K562 (cell line): ENCODE data around the gene GIGYF1. TPM values are rescaled to one million over a fixed set of nuclear protein-coding genes. Genes with fewer than 3 reads are reported as not detected.

Experiments used
- CEBPG ChIP-seq, 3 experiments: fragments of 200-800 bp in 1 of 3; sonication (Bioruptor generic) in 1 of 3; sonication (generic) in 1 of 3; formaldehyde crosslinking in 1 of 3; IDR thresholded peaks in 2 of 3; conservative IDR thresholded peaks in 1 of 3; 2 replicates each; pipeline versions ENCODE4 v1.6.1 to v1.8.0; 2016 to 2022; ENCODE audit warnings: missing compliant biosample characterization in 2 of 3, missing genetic modification characterization in 2 of 3, mild to moderate bottlenecking in 1 of 3, missing genetic modification reagents in 1 of 3
- DPF2 ChIP-seq: fragments of 450-650 bp; IDR thresholded peaks from 2 replicates; pipeline ENCODE4 v1.6.1; 2016
- HNRNPLL ChIP-seq: fragments of 200-400 bp; formaldehyde crosslinking; IDR thresholded peaks from 2 replicates; pipeline ENCODE4 v1.6.1; 2017; ENCODE audit warnings: low read length, low read depth, mild to moderate bottlenecking; ENCODE audit not compliant: poor library complexity, severe bottlenecking
- KDM5B ChIP-seq: fragments of 200-600 bp; sonication (generic); IDR thresholded peaks from 2 replicates; pipeline ENCODE4 v1.6.1; 2012; ENCODE audit warnings: low read depth, mild to moderate bottlenecking, moderate library complexity, low read length, control low read depth, inconsistent platforms; ENCODE audit not compliant: insufficient replicate concordance
- MYBL2 ChIP-seq, 2 experiments: fragments of 450-650 bp in 1 of 2; sonication (generic) in 1 of 2; formaldehyde crosslinking in 1 of 2; IDR thresholded peaks; 2 replicates each; pipeline versions ENCODE4 v1.6.1 to v1.8.1; 2017 to 2022; ENCODE audit warnings: borderline replicate concordance in 1 of 2, inconsistent platforms in 1 of 2, low read depth in 1 of 2, mild to moderate bottlenecking in 1 of 2, missing genetic modification reagents in 1 of 2, moderate library complexity in 1 of 2
- MYC ChIP-seq, 2 experiments: fragments of 250-450 bp in 1 of 2; sonication (Bioruptor Pico) in 1 of 2; IDR thresholded peaks; 2 replicates each; pipeline versions ENCODE4 v1.5.1 to v1.6.1; 2012 to 2021; ENCODE audit warnings: low read depth in 2 of 2, borderline replicate concordance in 1 of 2, improper control_type of control experiment in 1 of 2, low read length in 1 of 2, mild to moderate bottlenecking in 1 of 2, moderate library complexity in 1 of 2
- POLR3G ChIP-seq: IDR thresholded peaks from 2 replicates; pipeline ENCODE4 v1.6.1; 2011; ENCODE audit not compliant: insufficient read length, insufficient replicate concordance; ENCODE audit errors: extremely low read depth
- RNF2 ChIP-seq: sonication (generic); IDR thresholded peaks from 2 replicates; pipeline ENCODE4 v1.6.1; 2016
- TAF1 ChIP-seq: IDR thresholded peaks from 2 replicates; pipeline ENCODE4 v1.6.1; 2011; ENCODE audit warnings: mild to moderate bottlenecking, low read length, moderate library complexity; ENCODE audit not compliant: insufficient read depth, control insufficient read depth, severe bottlenecking; ENCODE audit errors: extremely low read depth
- TCF7 ChIP-seq: sonication (generic); IDR thresholded peaks from 2 replicates; pipeline ENCODE4 v1.6.1; 2016; ENCODE audit warnings: antibody characterized with exemption, borderline replicate concordance
- TOE1 ChIP-seq, 2 experiments: fragments of 450-650 bp in 1 of 2; sonication (generic) in 1 of 2; formaldehyde crosslinking in 1 of 2; IDR thresholded peaks; 2 replicates each; pipeline versions ENCODE4 v1.7.1 to v1.8.0; 2016 to 2022; ENCODE audit warnings: borderline replicate concordance in 2 of 2, mild to moderate bottlenecking in 2 of 2, antibody characterized with exemption in 1 of 2, inconsistent platforms in 1 of 2, low read depth in 1 of 2, missing genetic modification reagents in 1 of 2, moderate library complexity in 1 of 2
- UBTF ChIP-seq, 2 experiments: IDR thresholded peaks; 2 replicates each; pipeline ENCODE4 v1.6.1; 2012; ENCODE audit warnings: improper control_type of control experiment in 2 of 2, low read depth in 2 of 2, low read length in 2 of 2, borderline replicate concordance in 1 of 2
- ZNF12 ChIP-seq: sonication (generic); formaldehyde crosslinking; IDR thresholded peaks from 2 replicates; pipeline ENCODE4 v1.4.0; 2020; ENCODE audit warnings: mild to moderate bottlenecking, missing genetic modification reagents
- ZNF592 ChIP-seq: fragments of 450-650 bp; IDR thresholded peaks from 2 replicates; pipeline ENCODE4 v1.6.1; 2017; ENCODE audit warnings: antibody characterized with exemption, mild to moderate bottlenecking
- polyA plus RNA-seq, 8 experiments: library from polyadenylated mRNA; depleted of rRNA in 4 of 8; stranded (reverse) in 5 of 8; unstranded in 3 of 8; fragments of >200 nt; fragmentation: Nextera tagmentation in 2 of 8; fragmentation: Illumina TruSeq in 1 of 8; extraction: Ambion mirVana in 2 of 8; extraction: Trizol in 1 of 8; gene quantifications; 2 replicates each; pipeline versions ENCODE4 v1.2.1 to v1.2.3, GENCODE V29; 2011 to 2014; ENCODE audit warnings: inconsistent platforms in 1 of 8, missing spikeins in 1 of 8
- total RNA-seq, 7 experiments: library from RNA; depleted of rRNA in 6 of 7; stranded (reverse); fragments of >200 nt in 6 of 7; fragmentation: Illumina TruSeq in 2 of 7; extraction: Trizol in 2 of 7; gene quantifications; 2 replicates each; pipeline versions ENCODE4 v1.2.1 to v1.2.3, GENCODE V29; 2011 to 2021; ENCODE audit warnings: low replicate concordance in 1 of 7

GIGYF1 gene
- total and polyA plus RNA-seq, 9 of the 15 experiments (the other 6 are each of a cell fraction or from before 2014, with no cell fraction given): 0.56 to 76.2 (median 16.8) TPM

- TF ChIP-seq ZNF592 (no peak), TCF7 (0 out of 2 replicates have a peak, but pooled peaks have one; percentile 42), TOE1 (IDR thresholded peaks at IDR 0.05; ENCODE audit: borderline replicate concordance) (no peak), TOE1 (CRISPR knock-in tag; IDR thresholded peaks at IDR 0.05; ENCODE audit: borderline replicate concordance, low read depth) (0 out of 2 replicates have a peak, but pooled peaks have one; percentile 13), DPF2 (no peak), MYBL2 (IDR thresholded peaks at IDR 0.05; ENCODE audit: low read depth) (no peak), MYBL2 (CRISPR knock-in tag; IDR thresholded peaks at IDR 0.05; ENCODE audit: borderline replicate concordance) (no peak), MYC (IDR thresholded peaks at IDR 0.05; ENCODE audit: low read depth, low read length) (peak; percentile 78), MYC (CRISPR knock-in tag; IDR thresholded peaks at IDR 0.05; ENCODE audit: borderline replicate concordance, low read depth) (no peak), KDM5B (no peak), TAF1 (peak; percentile 47), RNF2 (no peak), UBTF (IDR thresholded peaks at IDR 0.05; ENCODE audit: borderline replicate concordance in 1 of 2, low read depth in 2 of 2, low read length in 2 of 2) (peak in 1 of 2 experiments; percentile 80; a peak in 1 of 4 replicates), CEBPG (CRISPR knock-in tag; IDR thresholded peaks at IDR 0.05) (no peak), CEBPG (tag; conservative IDR thresholded peaks at IDR 0.05 in 1 of 2, IDR thresholded peaks at IDR 0.05 in 1 of 2) (no peak), HNRNPLL (peak; percentile 27), POLR3G (no peak), ZNF12 (CRISPR knock-in tag) (no peak)
Observed at GRCh38 chr7:100691676-100692577, 2.1 kb downstream of the GIGYF1 start (continued).
